ENCODE results near the gene AHCTF1.

Gene AHCTF1

GRCh38 chr1:246931549-246932365 is at the start of gene AHCTF1:
AHCTF1 (minus strand) TSS chr1:246931948; CDS start chr1:246918370, 13,578 bp downstream.
- no peaks in the 10 kb centered on the region for H3K9me3 Mint-ChIP-seq
- peak within 1 kb of the TSS; percentile 97 for H3K27ac Mint-ChIP-seq
- H3K36me3 Mint-ChIP-seq, result peaks cover 5% of the 10 kb centered on the region
- H3K4me1 Mint-ChIP-seq, result peaks cover 39% of the 10 kb centered on the region
- peak; percentile 96 for ATAC-seq
- H3K27me3 Mint-ChIP-seq, result no peaks in the 10 kb centered on the region
- peak within 1 kb of the TSS; percentile 95 for H3K4me3 Mint-ChIP-seq

GRCh38 chr1:246978785-246979184 is 47.0 kb upstream of the AHCTF1 start:
- no peaks in the 10 kb centered on the region for H3K4me1 Mint-ChIP-seq
- H3K9me3 Mint-ChIP-seq, result peaks cover 23% of the 10 kb centered on the region
- H3K27me3 Mint-ChIP-seq, result no peaks in the 10 kb centered on the region
- H3K4me3 Mint-ChIP-seq, result no peak overlapping the region
- ATAC-seq, result no peak
- peaks cover 7% of the 10 kb centered on the region for H3K36me3 Mint-ChIP-seq
- H3K27ac Mint-ChIP-seq, result no peak overlapping the region

GRCh38 chr1:246978281-246978680 is 46.5 kb upstream of the AHCTF1 start:
- no peaks in the 10 kb centered on the region for H3K4me1 Mint-ChIP-seq
- H3K27ac Mint-ChIP-seq, result no peak overlapping the region
- no peak for ATAC-seq
- H3K9me3 Mint-ChIP-seq, result peaks cover 19% of the 10 kb centered on the region
- no peaks in the 10 kb centered on the region for H3K27me3 Mint-ChIP-seq
- H3K36me3 Mint-ChIP-seq, result peaks cover 5% of the 10 kb centered on the region
- no peak overlapping the region for H3K4me3 Mint-ChIP-seq

GRCh38 chr1:246971969-246972368 is 40.2 kb upstream of the AHCTF1 start:
- Mint-ChIP-seq H3K27me3 (no peaks in the 10 kb centered on the region), H3K4me1 (no peaks in the 10 kb centered on the region), H3K9me3 (peaks cover 25% of the 10 kb centered on the region), H3K4me3 (no peak overlapping the region), H3K36me3 (peaks cover 14% of the 10 kb centered on the region), H3K27ac (no peak overlapping the region)
- ATAC-seq, result no peak

- no peaks in the 10 kb centered on the region for H3K27me3 Mint-ChIP-seq
- peak overlapping the region; percentile 8 for H3K4me3 Mint-ChIP-seq
- no peak overlapping the region for H3K27ac Mint-ChIP-seq
- ATAC-seq, result no peak
- no peaks in the 10 kb centered on the region for H3K4me1 Mint-ChIP-seq
- H3K36me3 Mint-ChIP-seq, result peaks cover 10% of the 10 kb centered on the region
- peaks cover 25% of the 10 kb centered on the region for H3K9me3 Mint-ChIP-seq
These were observed 39.5 kb upstream of the AHCTF1 start for GRCh38 chr1:246971090-246971721.

GRCh38 chr1:246969621-246970020 is 37.9 kb upstream of the AHCTF1 start:
- no peak overlapping the region for H3K27ac Mint-ChIP-seq
- no peak overlapping the region for H3K4me3 Mint-ChIP-seq
- peaks cover 29% of the 10 kb centered on the region for H3K9me3 Mint-ChIP-seq
- H3K4me1 Mint-ChIP-seq, result no peaks in the 10 kb centered on the region
- H3K27me3 Mint-ChIP-seq, result no peaks in the 10 kb centered on the region
- peaks cover 16% of the 10 kb centered on the region for H3K36me3 Mint-ChIP-seq
- ATAC-seq, result no peak

GRCh38 chr1:246966502-246966901 is 34.8 kb upstream of the AHCTF1 start:
- Mint-ChIP-seq H3K27me3 (no peaks in the 10 kb centered on the region), H3K27ac (no peak overlapping the region), H3K36me3 (peaks cover 22% of the 10 kb centered on the region), H3K4me1 (peaks cover 18% of the 10 kb centered on the region), H3K9me3 (peaks cover 31% of the 10 kb centered on the region), H3K4me3 (no peak overlapping the region)
- no peak for ATAC-seq

GRCh38 chr1:246959944-246960693 is 28.4 kb upstream of the AHCTF1 start:
- Mint-ChIP-seq H3K9me3 (peaks cover 3% of the 10 kb centered on the region), H3K27me3 (no peaks in the 10 kb centered on the region), H3K4me3 (peak overlapping the region; percentile 59), H3K4me1 (peaks cover 41% of the 10 kb centered on the region), H3K36me3 (peaks cover 6% of the 10 kb centered on the region), H3K27ac (peak overlapping the region; percentile 93)
- peak; percentile 75 for ATAC-seq

- Mint-ChIP-seq H3K27me3 (no peaks in the 10 kb centered on the region), H3K9me3 (peaks cover 3% of the 10 kb centered on the region), H3K36me3 (no peaks in the 10 kb centered on the region), H3K4me3 (no peak overlapping the region), H3K27ac (no peak overlapping the region), H3K4me1 (no peaks in the 10 kb centered on the region)
- no peak for ATAC-seq
These were observed 22.4 kb upstream of the AHCTF1 start for GRCh38 chr1:246954126-246954525.

GRCh38 chr1:246951413-246951812 is 19.7 kb upstream of the AHCTF1 start:
- Mint-ChIP-seq H3K9me3 (peaks cover 3% of the 10 kb centered on the region), H3K4me3 (no peak overlapping the region), H3K4me1 (peaks cover 6% of the 10 kb centered on the region), H3K27me3 (no peaks in the 10 kb centered on the region), H3K36me3 (no peaks in the 10 kb centered on the region), H3K27ac (no peak overlapping the region)
- ATAC-seq, result no peak

GRCh38 chr1:246949956-246950355 is 18.2 kb upstream of the AHCTF1 start:
- Mint-ChIP-seq H3K4me1 (peaks cover 6% of the 10 kb centered on the region), H3K27ac (no peak overlapping the region), H3K27me3 (no peaks in the 10 kb centered on the region), H3K9me3 (peaks cover 3% of the 10 kb centered on the region), H3K4me3 (no peak overlapping the region), H3K36me3 (no peaks in the 10 kb centered on the region)
- ATAC-seq, result no peak

GRCh38 chr1:246947255-246947654 is 15.5 kb upstream of the AHCTF1 start:
- peaks cover 3% of the 10 kb centered on the region for H3K9me3 Mint-ChIP-seq
- no peaks in the 10 kb centered on the region for H3K27me3 Mint-ChIP-seq
- H3K4me3 Mint-ChIP-seq, result no peak overlapping the region
- no peak overlapping the region for H3K27ac Mint-ChIP-seq
- no peaks in the 10 kb centered on the region for H3K36me3 Mint-ChIP-seq
- no peak for ATAC-seq
- H3K4me1 Mint-ChIP-seq, result peaks cover 6% of the 10 kb centered on the region

GRCh38 chr1:246946366-246946765 is 14.6 kb upstream of the AHCTF1 start:
- H3K9me3 Mint-ChIP-seq, result peaks cover 3% of the 10 kb centered on the region
- H3K4me1 Mint-ChIP-seq, result peaks cover 6% of the 10 kb centered on the region
- H3K4me3 Mint-ChIP-seq, result no peak overlapping the region
- no peaks in the 10 kb centered on the region for H3K27me3 Mint-ChIP-seq
- H3K36me3 Mint-ChIP-seq, result no peaks in the 10 kb centered on the region
- no peak overlapping the region for H3K27ac Mint-ChIP-seq
- no peak for ATAC-seq

GRCh38 chr1:246934765-246935164 is 3.0 kb upstream of the AHCTF1 start:
- no peaks in the 10 kb centered on the region for H3K9me3 Mint-ChIP-seq
- no peak overlapping the region for H3K4me3 Mint-ChIP-seq

GRCh38 chr1:246933893-246934292 is 2.1 kb upstream of the AHCTF1 start:
- no peak overlapping the region for H3K4me3 Mint-ChIP-seq

More at GRCh38 chr1:246934765-246935164, 3.0 kb upstream of the AHCTF1 start:
- Mint-ChIP-seq H3K36me3 (no peaks in the 10 kb centered on the region), H3K27ac (peak overlapping the region; percentile 2), H3K27me3 (no peaks in the 10 kb centered on the region), H3K4me1 (peaks cover 22% of the 10 kb centered on the region)
- ATAC-seq, result no peak

More at GRCh38 chr1:246933893-246934292, 2.1 kb upstream of the AHCTF1 start:
- H3K4me1 Mint-ChIP-seq, result peaks cover 31% of the 10 kb centered on the region
- no peaks in the 10 kb centered on the region for H3K27me3 Mint-ChIP-seq
- no peak for ATAC-seq
- H3K9me3 Mint-ChIP-seq, result no peaks in the 10 kb centered on the region
- no peaks in the 10 kb centered on the region for H3K36me3 Mint-ChIP-seq
- no peak overlapping the region for H3K27ac Mint-ChIP-seq
